Measurements from ENCODE around the gene LRRC1.

DNA sequence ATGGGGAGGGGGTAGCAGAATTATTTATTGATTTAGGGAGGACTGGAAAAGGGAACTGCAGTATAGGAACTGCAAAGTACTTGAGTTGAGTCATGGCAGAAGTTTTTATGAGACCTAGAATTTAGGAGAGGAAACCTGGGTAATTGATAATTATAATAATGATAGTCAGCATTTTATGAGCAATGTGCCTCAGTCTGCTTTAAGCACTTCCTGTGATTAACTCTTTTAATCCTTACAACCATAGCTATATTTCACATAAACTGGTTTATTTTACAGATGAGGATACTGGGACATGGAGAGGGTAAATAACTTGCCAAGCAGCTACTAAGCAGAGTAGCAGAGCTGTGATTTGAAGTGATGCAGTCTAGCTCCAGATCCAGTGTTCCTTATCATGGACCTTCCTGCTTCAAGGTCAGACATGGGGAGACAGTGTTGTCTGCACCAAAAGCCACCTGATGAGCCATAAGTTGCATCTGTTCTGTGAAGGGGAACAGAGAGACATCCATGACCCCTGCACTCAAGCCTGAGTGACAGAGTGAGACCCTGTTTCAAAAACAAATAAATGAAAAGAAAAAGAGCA is 13.6 kb downstream of the LRRC1 start:
- TF ChIP-seq POLR2A (IDR thresholded peaks at IDR 0.05): no peak
- no peak for TF ChIP-seq CTCF (IDR thresholded peaks at IDR 0.05)
